Keratinocyte (primary cell): ENCODE data around the gene CREB3L2.

Source experiments
- CTCF ChIP-seq, 3 experiments: IDR thresholded peaks in 1 of 3; conservative IDR thresholded peaks in 1 of 3; optimal IDR thresholded peaks in 1 of 3; 2 replicates in 2 of 3; 3 replicates in 1 of 3; pipeline versions ENCODE3 to v1.5.1; 2011; ENCODE audit warnings: low read length in 3 of 3, mild to moderate bottlenecking in 3 of 3, moderate library complexity in 2 of 3, control low read depth in 1 of 3, inconsistent platforms in 1 of 3; ENCODE audit not compliant: insufficient read depth in 2 of 3; ENCODE audit errors: extremely low read depth in 1 of 3
- EZH2 ChIP-seq: IDR thresholded peaks from one replicate; pipeline ENCODE4 v1.6.1; 2012; ENCODE audit warnings: inconsistent platforms, mild to moderate bottlenecking, low read length, moderate library complexity

DNA sequence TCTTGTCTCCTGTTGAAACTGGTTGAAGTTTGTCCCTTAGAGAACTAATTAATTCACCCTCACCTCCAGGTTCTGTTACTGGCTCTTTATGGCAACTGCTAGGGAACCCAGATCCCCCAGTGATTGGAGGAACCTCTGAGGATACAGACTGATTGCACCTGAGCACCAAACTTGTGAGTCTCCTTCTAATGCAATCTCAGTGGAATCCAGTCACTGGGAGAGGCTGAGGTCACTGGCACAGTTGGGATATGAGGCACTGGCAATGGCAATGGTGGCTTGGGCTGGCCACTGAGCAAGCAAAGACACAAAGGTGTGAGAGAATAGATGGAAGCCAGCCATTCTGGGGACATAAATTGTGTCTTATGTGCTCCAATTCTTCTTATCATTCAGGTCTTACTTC lies 149.8 kb downstream of the CREB3L2 start:
- TF ChIP-seq CTCF (optimal IDR thresholded peaks at IDR 0.05 in 1 of 3, IDR thresholded peaks at IDR 0.05 in 1 of 3, conservative IDR thresholded peaks at IDR 0.05 in 1 of 3; ENCODE audit: extremely low read depth in 1 of 3, insufficient read depth in 2 of 3, low read length in 3 of 3) (no peak), EZH2 (no peak)
